HG03064 (cell line): ENCODE data around the gene ZMYND8.
"Not testable (repeated sequence)": the region's sequence is repeated elsewhere in the genome, so short reads cannot be mapped to it uniquely, and the experiment has no call there.

ENCODE experiments used
- ATAC-seq: cut with Tn5 transposase; IDR thresholded peaks from one replicate; pipeline ENCODE4 v1.9.1; 2021; ENCODE audit warnings: low read depth; ENCODE audit not compliant: unreplicated experiment

The ZMYND8 gene

DNA sequence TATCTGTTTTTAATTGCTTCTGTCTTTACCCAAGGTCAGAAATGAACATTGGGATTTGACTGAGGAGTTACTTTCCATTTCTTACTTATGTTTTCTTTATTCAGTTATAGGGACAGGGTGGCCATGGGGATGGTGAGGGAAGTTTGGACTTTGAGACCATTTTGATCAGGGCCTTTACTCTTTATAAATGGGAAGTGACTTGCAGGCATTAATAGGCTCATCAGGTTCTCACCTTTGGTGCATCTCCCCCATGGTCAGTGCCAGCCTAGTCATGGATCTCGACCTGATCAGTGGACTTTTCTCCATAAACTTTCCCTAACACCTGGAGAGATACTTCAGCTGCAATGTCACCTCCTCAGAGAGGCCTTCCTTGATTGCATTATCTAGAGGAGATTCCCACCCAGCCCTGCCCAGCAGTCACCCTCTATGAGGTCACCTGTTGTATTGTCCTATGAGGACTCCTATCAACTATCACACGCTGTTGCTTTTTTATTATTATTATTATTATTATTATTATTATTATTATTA, 16.8 kb upstream of the ZMYND8 start:
- no peak for ATAC-seq

- no peak for ATAC-seq
Observed at GRCh38 chr20:47370850-47371782, 14.6 kb upstream of the ZMYND8 start.

- no peak for ATAC-seq
Observed at GRCh38 chr20:47370214-47370613, 13.7 kb upstream of the ZMYND8 start.

- no peak for ATAC-seq
Observed at GRCh38 chr20:47368301-47368700, 11.8 kb upstream of the ZMYND8 start.

DNA sequence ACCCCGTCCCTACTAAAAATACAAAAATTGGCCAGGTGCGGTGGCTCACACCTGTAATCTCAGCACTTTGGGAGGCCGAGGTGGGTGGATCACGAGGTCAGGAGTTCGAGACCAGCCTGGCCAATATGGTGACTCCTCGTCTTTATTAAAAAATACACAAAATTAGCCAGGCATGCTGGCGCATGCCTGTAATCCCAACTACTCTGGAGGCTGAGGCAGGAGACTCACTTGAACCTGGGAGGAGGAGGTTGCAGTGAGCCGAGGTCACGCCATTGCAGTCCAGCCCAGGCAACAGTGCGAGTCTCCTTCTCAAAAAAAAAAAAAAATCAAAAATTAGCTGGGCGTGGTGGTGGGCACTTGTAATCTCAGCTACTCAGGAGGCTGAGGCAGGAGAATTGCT, 9.8 kb upstream of the ZMYND8 start:
- ATAC-seq = not testable (repeated sequence)

GRCh38 chr20:47365023-47365764, 8.7 kb upstream of the ZMYND8 start:
- ATAC-seq = no peak

GRCh38 chr20:47362361-47363219, 6.1 kb upstream of the ZMYND8 start:
- no peak for ATAC-seq

- ATAC-seq = no peak
Observed at GRCh38 chr20:47361057-47361915, 4.8 kb upstream of the ZMYND8 start.

- ATAC-seq = no peak
Observed at GRCh38 chr20:47360297-47361056, 4.0 kb upstream of the ZMYND8 start.

- ATAC-seq = no peak
Observed at GRCh38 chr20:47359530-47360296, 3.2 kb upstream of the ZMYND8 start.

GRCh38 chr20:47358672-47359529, 2.4 kb upstream of the ZMYND8 start:
- ATAC-seq = no peak

- ATAC-seq = no peak
Observed at GRCh38 chr20:47358039-47358671, 1.7 kb upstream of the ZMYND8 start.

DNA sequence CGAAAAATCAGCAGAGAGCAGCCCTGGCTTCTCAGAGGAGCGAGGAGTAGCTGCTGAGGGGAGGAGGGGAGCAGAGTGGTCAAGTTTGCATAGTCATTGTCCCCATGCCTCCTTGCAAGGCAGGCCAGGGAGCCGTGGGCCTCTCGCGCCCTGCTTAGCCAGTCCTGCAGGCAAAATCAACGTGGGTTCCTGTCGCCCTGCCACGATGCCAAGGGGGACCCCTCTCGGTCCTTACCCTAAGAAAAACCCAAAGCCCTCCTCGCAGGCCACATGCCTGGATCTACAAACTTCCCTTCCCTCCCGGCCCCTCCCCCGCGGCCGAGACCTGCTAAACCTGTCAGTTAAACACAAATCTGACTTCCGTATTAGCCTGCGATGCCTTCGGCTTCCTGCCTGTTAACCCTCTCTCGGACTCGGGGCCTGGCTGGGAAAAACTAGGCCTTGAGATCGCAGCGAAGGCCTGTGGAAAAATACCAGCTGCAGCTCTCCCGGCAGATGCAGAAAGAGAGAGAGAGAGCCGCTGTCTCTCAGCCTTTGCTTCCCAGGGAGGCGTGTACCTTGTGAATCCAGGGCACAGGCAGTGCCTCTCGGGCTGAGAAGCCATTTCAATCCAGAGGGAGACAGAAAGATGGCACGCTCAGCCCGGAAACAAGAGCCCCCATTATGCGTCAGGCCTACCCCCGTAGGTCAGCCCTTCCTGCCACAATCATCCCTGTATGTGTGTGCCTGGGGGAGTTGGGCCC, 968 bp upstream of the ZMYND8 start:
- ATAC-seq = peak; percentile 34

- ATAC-seq = no peak
Observed at GRCh38 chr20:47356220-47356525, 326 bp downstream of the ZMYND8 start.

GRCh38 chr20:47355489-47356219, 845 bp downstream of the ZMYND8 start:
- no peak for ATAC-seq
